Measurements from ENCODE around the gene CPM.

The CPM gene

GRCh38 chr12:68839183-68840147 is 93.5 kb downstream of the CPM start:
- H3K4me3 ChIP-seq (ENCODE audit: low read depth, low read length): no peak overlapping the region
- no peaks in the 10 kb centered on the region for H3K9me3 ChIP-seq (ENCODE audit: severe bottlenecking)
- no peak for TF ChIP-seq CTCF (IDR thresholded peaks at IDR 0.05; ENCODE audit: low read depth, low read length)
- no peaks in the 10 kb centered on the region for H3K27me3 ChIP-seq (ENCODE audit: insufficient read depth, low read depth, severe bottlenecking)
- peaks cover 90% of the 10 kb centered on the region for H3K36me3 ChIP-seq
- no peak overlapping the region for H3K27ac ChIP-seq
- DNase-seq: no peak

- Histone ChIP-seq H3K4me3 (ENCODE audit: low read depth, low read length) (no peak overlapping the region), H3K27ac (no peak overlapping the region), H3K36me3 (peaks cover 97% of the 10 kb centered on the region), H3K27me3 (ENCODE audit: insufficient read depth, low read depth, severe bottlenecking) (no peaks in the 10 kb centered on the region), H3K9me3 (ENCODE audit: severe bottlenecking) (no peaks in the 10 kb centered on the region)
- DNase-seq: no peak
- no peak for TF ChIP-seq CTCF (IDR thresholded peaks at IDR 0.05; ENCODE audit: low read depth, low read length)
These were observed 94.7 kb downstream of the CPM start for GRCh38 chr12:68838046-68838886.

- H3K27me3 ChIP-seq (ENCODE audit: insufficient read depth, low read depth, severe bottlenecking): no peaks in the 10 kb centered on the region
- H3K36me3 ChIP-seq: peaks cover 95% of the 10 kb centered on the region
- H3K4me3 ChIP-seq (ENCODE audit: low read depth, low read length): no peak overlapping the region
These were observed 95.8 kb downstream of the CPM start for GRCh38 chr12:68837215-68837614.

GRCh38 chr12:68835333-68835908 is 97.5 kb downstream of the CPM start:
- Histone ChIP-seq H3K36me3 (peaks cover 95% of the 10 kb centered on the region), H3K27ac (peak overlapping the region; percentile 10; the same call in 1 of the 2 replicates)

More at GRCh38 chr12:68837215-68837614, 95.8 kb downstream of the CPM start:
- no peak for TF ChIP-seq CTCF (IDR thresholded peaks at IDR 0.05; ENCODE audit: low read depth, low read length)
- H3K27ac ChIP-seq: no peak overlapping the region
- no peak for DNase-seq
- no peaks in the 10 kb centered on the region for H3K9me3 ChIP-seq (ENCODE audit: severe bottlenecking)

More at GRCh38 chr12:68835333-68835908, 97.5 kb downstream of the CPM start:
- Histone ChIP-seq H3K4me3 (ENCODE audit: low read depth, low read length) (no peak overlapping the region; the same call in 1 of the 2 replicates), H3K9me3 (ENCODE audit: severe bottlenecking) (no peaks in the 10 kb centered on the region), H3K27me3 (ENCODE audit: insufficient read depth, low read depth, severe bottlenecking) (no peaks in the 10 kb centered on the region)
- peak; percentile 61 for DNase-seq
- no peak for TF ChIP-seq CTCF (IDR thresholded peaks at IDR 0.05; ENCODE audit: low read depth, low read length)
